GM18870 (cell line): Measurements from ENCODE around the gene EPS8L2.

Experiments used
- ATAC-seq: cut with Tn5 transposase; IDR thresholded peaks from one replicate; pipeline ENCODE4 v1.9.1; 2021; ENCODE audit warnings: moderate library complexity; ENCODE audit not compliant: unreplicated experiment

Gene EPS8L2

GRCh38 chr11:703506-703905 is 2.5 kb upstream of the EPS8L2 start:
- no peak for ATAC-seq

GRCh38 chr11:704228-704674 is 1.8 kb upstream of the EPS8L2 start:
- no peak for ATAC-seq

- ATAC-seq, result no peak
These were observed 1.0 kb upstream of the EPS8L2 start for GRCh38 chr11:704781-705645.

- ATAC-seq, result no peak
These were observed 467 bp downstream of the EPS8L2 start for GRCh38 chr11:706439-706956.

GRCh38 chr11:706957-707816 is 1.2 kb downstream of the EPS8L2 start:
- no peak for ATAC-seq

GRCh38 chr11:707817-708420 is 1.9 kb downstream of the EPS8L2 start:
- no peak for ATAC-seq

- ATAC-seq, result no peak
These were observed 2.5 kb downstream of the EPS8L2 start for GRCh38 chr11:708511-708910.

GRCh38 chr11:709109-709997 is 3.3 kb downstream of the EPS8L2 start:
- ATAC-seq, result no peak

- no peak for ATAC-seq
These were observed 8.4 kb downstream of the EPS8L2 start for GRCh38 chr11:714436-714835.

- ATAC-seq, result no peak
These were observed 13.4 kb downstream of the EPS8L2 start for GRCh38 chr11:719214-720016.

- no peak for ATAC-seq
These were observed 14.1 kb downstream of the EPS8L2 start for GRCh38 chr11:720017-720641.

- ATAC-seq, result no peak
These were observed 14.7 kb downstream of the EPS8L2 start for GRCh38 chr11:720642-721246.

GRCh38 chr11:721247-721740 is 15.3 kb downstream of the EPS8L2 start:
- ATAC-seq, result no peak

GRCh38 chr11:721741-722345 is 15.8 kb downstream of the EPS8L2 start:
- no peak for ATAC-seq

GRCh38 chr11:722346-722811 is 16.3 kb downstream of the EPS8L2 start:
- ATAC-seq, result no peak

GRCh38 chr11:723120-723883 is 17.3 kb downstream of the EPS8L2 start:
- no peak for ATAC-seq
